GM12874 (cell line): Measurements from ENCODE around the gene MLYCD.

ENCODE experiments used
- TF ChIP-seq, protein P1 (sequence below): IDR thresholded peaks from 2 replicates; pipeline ENCODE4 v1.5.1; 2011; ENCODE audit warnings: low read depth, mild to moderate bottlenecking, control low read depth, low read length, moderate library complexity; ENCODE audit not compliant: insufficient read depth

MLYCD gene

DNA sequence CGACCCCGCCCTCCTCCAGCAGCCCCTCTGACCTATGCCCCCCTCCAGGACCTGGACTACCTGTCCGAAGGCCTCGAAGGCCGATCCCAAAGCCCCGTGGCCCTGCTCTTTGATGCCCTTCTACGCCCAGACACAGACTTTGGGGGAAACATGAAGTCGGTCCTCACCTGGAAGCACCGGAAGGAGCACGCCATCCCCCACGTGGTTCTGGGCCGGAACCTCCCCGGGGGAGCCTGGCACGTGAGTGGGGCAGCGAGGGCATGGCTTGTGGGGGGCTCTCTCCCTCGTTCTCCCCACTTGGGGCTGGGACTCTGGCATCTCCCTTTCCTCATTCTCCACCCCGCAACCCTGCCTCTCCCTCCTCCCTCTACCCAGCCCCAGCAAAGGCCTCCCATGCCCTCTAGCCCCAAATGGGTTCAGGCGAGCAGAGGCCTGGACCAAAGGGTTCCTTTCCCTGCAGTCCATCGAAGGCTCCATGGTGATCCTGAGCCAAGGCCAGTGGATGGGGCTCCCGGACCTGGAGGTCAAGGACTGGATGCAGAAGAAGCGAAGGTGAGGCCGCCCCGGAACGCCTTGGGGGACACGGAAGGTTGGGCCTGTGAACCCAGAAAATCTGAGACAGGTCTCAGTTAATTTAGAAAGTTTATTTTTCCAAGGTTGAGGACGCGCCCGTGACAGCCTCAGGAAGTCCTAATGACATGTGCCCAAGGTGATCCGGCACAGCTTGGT is 61.8 kb downstream of the MLYCD start:
- TF ChIP-seq, protein P1, sequence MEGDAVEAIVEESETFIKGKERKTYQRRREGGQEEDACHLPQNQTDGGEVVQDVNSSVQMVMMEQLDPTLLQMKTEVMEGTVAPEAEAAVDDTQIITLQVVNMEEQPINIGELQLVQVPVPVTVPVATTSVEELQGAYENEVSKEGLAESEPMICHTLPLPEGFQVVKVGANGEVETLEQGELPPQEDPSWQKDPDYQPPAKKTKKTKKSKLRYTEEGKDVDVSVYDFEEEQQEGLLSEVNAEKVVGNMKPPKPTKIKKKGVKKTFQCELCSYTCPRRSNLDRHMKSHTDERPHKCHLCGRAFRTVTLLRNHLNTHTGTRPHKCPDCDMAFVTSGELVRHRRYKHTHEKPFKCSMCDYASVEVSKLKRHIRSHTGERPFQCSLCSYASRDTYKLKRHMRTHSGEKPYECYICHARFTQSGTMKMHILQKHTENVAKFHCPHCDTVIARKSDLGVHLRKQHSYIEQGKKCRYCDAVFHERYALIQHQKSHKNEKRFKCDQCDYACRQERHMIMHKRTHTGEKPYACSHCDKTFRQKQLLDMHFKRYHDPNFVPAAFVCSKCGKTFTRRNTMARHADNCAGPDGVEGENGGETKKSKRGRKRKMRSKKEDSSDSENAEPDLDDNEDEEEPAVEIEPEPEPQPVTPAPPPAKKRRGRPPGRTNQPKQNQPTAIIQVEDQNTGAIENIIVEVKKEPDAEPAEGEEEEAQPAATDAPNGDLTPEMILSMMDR: no peak

DNA sequence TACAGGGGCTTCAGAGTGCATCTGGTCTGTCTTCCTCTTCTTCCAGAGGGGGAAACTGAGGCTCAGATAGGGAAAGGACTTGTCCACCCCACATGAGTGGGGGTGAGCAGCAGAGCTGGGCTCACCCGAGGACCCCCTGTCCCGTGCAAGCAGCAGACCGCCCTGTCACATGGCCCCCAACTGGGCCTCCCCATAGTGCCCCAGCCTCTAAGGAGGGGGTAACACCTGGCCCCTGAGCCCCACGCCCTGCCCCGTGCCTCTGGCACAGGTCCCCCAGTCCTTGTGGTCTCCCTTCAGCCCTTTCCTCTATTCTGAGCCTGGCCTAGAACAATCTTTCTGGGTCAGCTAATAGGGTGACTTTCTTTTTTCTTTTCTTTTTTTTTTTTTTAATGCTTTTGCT is 62.7 kb downstream of the MLYCD start:
- TF ChIP-seq, protein P1: no peak

DNA sequence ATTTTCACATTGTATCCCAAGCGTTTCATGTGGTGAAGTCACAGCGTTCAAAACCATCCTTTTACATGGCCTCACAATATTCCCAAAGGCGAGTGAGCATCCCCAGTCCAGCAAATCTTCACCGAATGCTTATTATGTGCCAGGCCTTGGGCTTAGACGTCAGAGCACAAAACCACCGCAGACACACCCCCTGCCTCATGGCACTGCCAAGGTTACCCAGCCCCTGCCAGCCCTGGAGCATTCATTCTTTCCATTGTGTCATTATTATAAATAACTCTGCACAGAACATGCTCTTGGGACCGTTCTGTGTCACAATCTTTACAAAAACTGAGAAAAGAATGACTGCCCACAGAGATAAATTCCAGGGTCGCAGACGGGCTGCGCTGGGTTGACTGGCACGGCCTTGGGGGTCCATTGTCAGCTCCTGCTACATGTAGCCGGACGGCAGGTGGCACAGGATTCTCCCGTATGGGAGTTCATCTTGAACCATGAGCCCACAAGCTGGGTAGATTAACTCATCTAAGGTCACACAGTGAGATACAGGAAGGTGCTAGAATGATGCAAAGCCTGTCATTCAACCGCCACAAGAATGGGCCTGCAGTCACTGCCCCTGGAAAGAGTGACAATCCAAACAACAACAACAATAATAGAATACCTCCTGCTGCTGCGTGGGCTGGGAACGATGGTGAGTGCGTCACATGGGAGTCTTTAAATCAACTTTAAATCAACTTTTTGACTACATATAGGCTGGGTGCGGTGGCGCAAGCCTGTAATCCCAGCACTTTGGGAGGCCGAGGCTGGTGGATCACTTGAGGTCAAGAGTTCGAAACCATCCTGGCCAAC is 64.6 kb downstream of the MLYCD start:
- TF ChIP-seq, protein P1: no peak

DNA sequence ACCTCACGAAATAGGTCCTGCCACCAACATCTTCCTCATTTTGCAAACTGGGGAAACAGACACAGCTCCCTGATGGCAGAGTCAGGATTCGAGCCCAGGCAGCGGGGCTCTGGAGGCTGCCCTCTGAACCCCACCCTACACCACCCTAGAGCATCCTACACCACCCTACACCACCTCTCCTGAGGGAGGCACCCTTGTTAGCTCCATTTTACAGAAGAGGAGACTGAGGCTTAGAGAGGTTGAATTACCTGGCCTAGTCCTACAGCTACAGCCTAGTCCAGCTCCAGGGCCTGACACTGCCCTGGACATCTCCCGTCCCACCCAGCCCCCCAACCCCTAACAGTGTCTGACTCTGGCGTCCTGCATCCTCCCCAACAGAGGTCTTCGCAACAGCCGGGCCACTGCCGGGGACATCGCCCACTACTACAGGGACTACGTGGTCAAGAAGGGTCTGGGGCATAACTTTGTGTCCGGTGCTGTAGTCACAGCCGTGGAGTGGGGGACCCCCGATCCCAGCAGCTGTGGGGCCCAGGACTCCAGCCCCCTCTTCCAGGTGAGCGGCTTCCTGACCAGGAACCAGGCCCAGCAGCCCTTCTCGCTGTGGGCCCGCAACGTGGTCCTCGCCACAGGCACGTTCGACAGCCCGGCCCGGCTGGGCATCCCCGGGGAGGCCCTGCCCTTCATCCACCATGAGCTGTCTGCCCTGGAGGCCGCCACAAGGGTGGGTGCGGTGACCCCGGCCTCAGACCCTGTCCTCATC is 65.9 kb downstream of the MLYCD start:
- TF ChIP-seq, protein P1: no peak

DNA sequence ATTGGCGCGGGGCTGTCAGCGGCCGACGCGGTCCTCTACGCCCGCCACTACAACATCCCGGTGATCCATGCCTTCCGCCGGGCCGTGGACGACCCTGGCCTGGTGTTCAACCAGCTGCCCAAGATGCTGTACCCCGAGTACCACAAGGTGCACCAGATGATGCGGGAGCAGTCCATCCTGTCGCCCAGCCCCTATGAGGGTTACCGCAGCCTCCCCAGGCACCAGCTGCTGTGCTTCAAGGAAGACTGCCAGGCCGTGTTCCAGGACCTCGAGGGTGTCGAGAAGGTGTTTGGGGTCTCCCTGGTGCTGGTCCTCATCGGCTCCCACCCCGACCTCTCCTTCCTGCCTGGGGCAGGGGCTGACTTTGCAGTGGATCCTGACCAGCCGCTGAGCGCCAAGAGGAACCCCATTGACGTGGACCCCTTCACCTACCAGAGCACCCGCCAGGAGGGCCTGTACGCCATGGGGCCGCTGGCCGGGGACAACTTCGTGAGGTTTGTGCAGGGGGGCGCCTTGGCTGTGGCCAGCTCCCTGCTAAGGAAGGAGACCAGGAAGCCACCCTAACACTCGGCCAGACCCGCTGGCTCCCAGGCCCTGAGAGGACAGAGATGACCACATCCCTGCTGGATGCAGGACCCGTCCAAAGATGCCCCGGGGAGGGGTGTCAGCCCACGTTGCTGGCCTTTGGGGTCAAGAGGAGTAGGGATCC is 66.7 kb downstream of the MLYCD start:
- TF ChIP-seq, protein P1: no peak

DNA sequence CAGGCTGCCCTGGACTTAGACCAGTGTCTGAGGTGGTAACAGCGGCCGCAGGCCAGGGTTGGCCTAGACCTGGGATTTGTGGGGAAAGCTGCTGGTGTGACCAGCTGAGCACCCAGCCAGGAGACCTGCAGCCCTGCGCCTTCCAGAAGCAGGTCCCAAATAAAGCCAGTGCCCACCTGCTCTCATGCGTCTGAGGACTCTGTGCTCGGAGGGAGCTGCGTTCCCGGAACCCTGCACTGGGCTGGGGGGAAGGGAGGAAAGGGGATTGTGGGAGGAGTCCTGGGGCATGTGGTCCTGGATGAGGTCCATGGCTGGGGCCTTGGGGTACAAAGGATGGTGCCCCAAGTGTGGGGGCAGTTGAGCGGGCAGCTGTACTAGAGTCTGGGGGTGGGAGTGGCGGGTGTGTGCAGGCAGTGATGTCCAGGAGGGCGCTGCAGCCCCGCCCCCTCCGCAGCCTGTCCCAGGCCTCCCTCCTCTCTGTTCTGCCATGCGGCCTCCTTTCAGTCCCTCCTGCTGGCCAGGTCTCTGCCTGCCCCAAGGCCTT is 67.3 kb downstream of the MLYCD start:
- TF ChIP-seq, protein P1: no peak
